GM18526 (cell line): ENCODE results near the gene SLC27A2.

Experiments used
- POLR2A ChIP-seq: IDR thresholded peaks from 3 replicates; pipeline ENCODE4 v1.6.1; 2011; ENCODE audit not compliant: insufficient read length; ENCODE audit errors: extremely low read depth

Gene SLC27A2

GRCh38 chr15:50218691-50219090 lies 36.7 kb downstream of the SLC27A2 start:
- TF ChIP-seq POLR2A = no peak

- TF ChIP-seq POLR2A = no peak
Observed at GRCh38 chr15:50219820-50220219, 37.8 kb downstream of the SLC27A2 start.

- no peak for TF ChIP-seq POLR2A
Observed at GRCh38 chr15:50222181-50222580, 40.2 kb downstream of the SLC27A2 start.

GRCh38 chr15:50224606-50225005 lies 42.6 kb downstream of the SLC27A2 start:
- TF ChIP-seq POLR2A = no peak

- TF ChIP-seq POLR2A = no peak
Observed at GRCh38 chr15:50225057-50225456, 43.1 kb downstream of the SLC27A2 start.

- no peak for TF ChIP-seq POLR2A
Observed at GRCh38 chr15:50225938-50226337, 43.9 kb downstream of the SLC27A2 start.

- no peak for TF ChIP-seq POLR2A
Observed at GRCh38 chr15:50227076-50227475, 45.1 kb downstream of the SLC27A2 start.

GRCh38 chr15:50228866-50229265 lies 46.9 kb downstream of the SLC27A2 start:
- TF ChIP-seq POLR2A = no peak

GRCh38 chr15:50229336-50229735 lies 47.3 kb downstream of the SLC27A2 start:
- no peak for TF ChIP-seq POLR2A

GRCh38 chr15:50231761-50232160 lies 49.8 kb downstream of the SLC27A2 start:
- no peak for TF ChIP-seq POLR2A

GRCh38 chr15:50232791-50233190 lies 50.8 kb downstream of the SLC27A2 start:
- no peak for TF ChIP-seq POLR2A

- no peak for TF ChIP-seq POLR2A
Observed at GRCh38 chr15:50233192-50233736, 51.3 kb downstream of the SLC27A2 start.

GRCh38 chr15:50234764-50235163 lies 52.8 kb downstream of the SLC27A2 start:
- TF ChIP-seq POLR2A = no peak

- TF ChIP-seq POLR2A = no peak
Observed at GRCh38 chr15:50235794-50236193, 53.8 kb downstream of the SLC27A2 start.

- TF ChIP-seq POLR2A = no peak
Observed at GRCh38 chr15:50236433-50236832, 54.4 kb downstream of the SLC27A2 start.

GRCh38 chr15:50238255-50238654 lies 56.3 kb downstream of the SLC27A2 start:
- no peak for TF ChIP-seq POLR2A

GRCh38 chr15:50241684-50242450 lies 59.9 kb downstream of the SLC27A2 start:
- no peak for TF ChIP-seq POLR2A
